ENCODE measurements around the gene LRMDA. TPM values are rescaled to one million over a fixed set of nuclear protein-coding genes. Genes with fewer than 3 reads are reported as not detected.

Gene LRMDA
- total and polyA plus RNA-seq, 2 of the 8 experiments (the other 6 are each of a cell fraction or from before 2014, with no cell fraction given), result 0.86 to 2.8 TPM

GRCh38 chr10:75645704-75646103, 214.3 kb downstream of the LRMDA start:
- Histone ChIP-seq H3K79me1 (ENCODE audit: low read depth, low read length) (no peaks in the 10 kb centered on the region), H3K4me1 (replicated peaks in 1 of 4; ENCODE audit: control insufficient read depth in 3 of 4, insufficient read depth in 4 of 4, low read length in 3 of 4) (no peaks in the 10 kb centered on the region), H3K23ac (ENCODE audit: insufficient read length) (no peak overlapping the region), H4K5ac (ENCODE audit: insufficient read length, low read depth, low read length) (no peak overlapping the region), H3K56ac (replicated peaks; ENCODE audit: insufficient read length, low read depth, low read length) (no peak overlapping the region), H2BK20ac (ENCODE audit: low read length) (no peak overlapping the region), H4K8ac (ENCODE audit: extremely low read depth, insufficient read depth, low read length) (no peak overlapping the region), H2AK5ac (ENCODE audit: low read depth, low read length) (no peak overlapping the region), H3K4ac (replicated peaks; ENCODE audit: insufficient read length, low read depth, low read length) (no peak overlapping the region), H3K9me3 (ENCODE audit: insufficient read depth in 2 of 2, low read depth in 1 of 2, low read length in 1 of 2) (no peaks in the 10 kb centered on the region), H2BK5ac (ENCODE audit: low read depth, low read length) (no peak overlapping the region), H3K9ac (replicated peaks in 1 of 4; ENCODE audit: extremely low read depth in 1 of 4, low read depth in 3 of 4, low read length in 3 of 4) (no peak overlapping the region), H3K79me2 (ENCODE audit: control insufficient read depth in 1 of 2, insufficient read depth in 2 of 2, low read length in 2 of 2) (no peaks in the 10 kb centered on the region), H3K36me3 (ENCODE audit: control insufficient read depth in 2 of 4, insufficient read depth in 4 of 4, low read length in 3 of 4) (no peaks in the 10 kb centered on the region), H3K4me2 (ENCODE audit: insufficient read depth in 1 of 2, low read depth in 2 of 2, low read length in 2 of 2) (no peak overlapping the region), H3K4me3 (ENCODE audit: extremely low read depth in 1 of 4, insufficient read depth in 2 of 4, low read depth in 3 of 4, low read length in 4 of 4) (no peak overlapping the region), H2BK15ac (ENCODE audit: low read length) (no peak overlapping the region), H3K23me2 (ENCODE audit: low read depth, low read length) (no peaks in the 10 kb centered on the region; the same call in 1 of the 2 replicates), H2BK120ac (replicated peaks; ENCODE audit: low read depth, low read length) (no peak overlapping the region), H3K27me3 (replicated peaks in 1 of 4; ENCODE audit: control insufficient read depth in 3 of 4, extremely low read depth in 1 of 4, insufficient read depth in 3 of 4, low read length in 3 of 4) (peaks cover 0 to 2% (median under 1%) of the 10 kb centered on the region in 4 experiments; a peak in 3 of 7 replicates), H3K18ac (ENCODE audit: extremely low read depth, low read length) (no peak overlapping the region), H4K20me1 (replicated peaks in 1 of 2; ENCODE audit: control insufficient read depth in 1 of 2, insufficient read depth in 2 of 2, low read length in 2 of 2) (no peaks in the 10 kb centered on the region), H4K91ac (replicated peaks; ENCODE audit: insufficient read length, low read length) (no peak overlapping the region), H3K14ac (ENCODE audit: insufficient read length) (no peak overlapping the region), H3K27ac (ENCODE audit: low read depth, low read length) (no peak overlapping the region), H2AFZ (ENCODE audit: low read length) (no peak overlapping the region), H2BK12ac (ENCODE audit: low read depth, low read length) (no peak overlapping the region)
- FAIRE-seq (no peak), DNase-seq (ENCODE audit: low read depth in 1 of 2, low spot score in 2 of 2) (no peak)
- CTCF ChIA-PET (ENCODE audit: partially characterized antibody), result interaction anchor here (0.6 to 2.3 kb wide), 3 partner anchors 246 to 869 kb away, joined by 3 to 6 read pairs (median 3); no protein-coding TSS in a partner anchor
- 100% methylated on average over 1 of the region's 1 CpG; no CpG with 5 or more reads in 1 of the 2 experiments for WGBS, 2 experiments (ENCODE audit: extremely low coverage in 1 of 2, insufficient coverage in 1 of 2, insufficient read length in 1 of 2, insufficient replicate concordance in 2 of 2, low coverage in 1 of 2, low lambda C conversion rate in 2 of 2, missing lambda C conversion rate in 1 of 2)
- POLR2A ChIA-PET (ENCODE audit: partially characterized antibody), result no interaction called here
- TF ChIP-seq RFX5 (IDR thresholded peaks at IDR 0.05; ENCODE audit: borderline replicate concordance, low read depth, low read length), result no peak
- no peak for TF ChIP-seq BRCA1 (IDR thresholded peaks at IDR 0.05; ENCODE audit: low read depth, low read length)
- TF ChIP-seq JUND (IDR thresholded peaks at IDR 0.05; ENCODE audit: low read length), result no peak
- no peak for TF ChIP-seq CTCF (IDR thresholded peaks at IDR 0.05; ENCODE audit: control extremely low read depth in 1 of 3, insufficient read depth in 1 of 3, low read depth in 1 of 3, low read length in 3 of 3)
- TF ChIP-seq TAF7 (optimal IDR thresholded peaks at IDR 0.05; ENCODE audit: borderline replicate concordance, low read depth, low read length), result no peak
- no peak for TF ChIP-seq EZH2 (IDR thresholded peaks at IDR 0.05; ENCODE audit: low read depth, low read length, severe bottlenecking)
- TF ChIP-seq EGR1 (IDR thresholded peaks at IDR 0.05; ENCODE audit: borderline replicate concordance, low read depth, low read length), result no peak
- no peak for TF ChIP-seq POLR2A (IDR thresholded peaks at IDR 0.05; ENCODE audit: control extremely low read depth in 1 of 2, low read depth in 2 of 2, low read length in 2 of 2)
- no peak for TF ChIP-seq KDM5A (IDR thresholded peaks at IDR 0.05; ENCODE audit: low read length)
- TF ChIP-seq SP2 (IDR thresholded peaks at IDR 0.05; ENCODE audit: low read length), result no peak
- TF ChIP-seq CBX8 (IDR thresholded peaks at IDR 0.05; ENCODE audit: borderline replicate concordance, low read depth, low read length), result no peak
- TF ChIP-seq HDAC2 (IDR thresholded peaks at IDR 0.05; ENCODE audit: borderline replicate concordance in 1 of 2, low read depth in 2 of 2, low read length in 2 of 2), result no peak
